H1 (cell line): Measurements from ENCODE around the gene KLHL28. TPM values are rescaled to one million over a fixed set of nuclear protein-coding genes. Genes with fewer than 3 reads are reported as not detected.

Experiments used
- HDAC2 ChIP-seq, 2 experiments: fragments of 300-600 bp in 1 of 2; sonication (generic) in 1 of 2; IDR thresholded peaks; 2 replicates each; pipeline ENCODE4 v1.6.1; 2011 to 2012; ENCODE audit warnings: low read depth in 2 of 2, low read length in 2 of 2, mild to moderate bottlenecking in 2 of 2, moderate library complexity in 2 of 2, borderline replicate concordance in 1 of 2, inconsistent platforms in 1 of 2
- KDM4A ChIP-seq: IDR thresholded peaks from one replicate; pipeline ENCODE4 v1.7.1; 2012; ENCODE audit warnings: low read depth, mild to moderate bottlenecking, moderate library complexity, low read length, inconsistent platforms; ENCODE audit not compliant: severe bottlenecking
- NANOG ChIP-seq: IDR thresholded peaks from 2 replicates; pipeline ENCODE4 v1.6.1; 2011; ENCODE audit warnings: low read length, low read depth, mild to moderate bottlenecking, inconsistent platforms; ENCODE audit not compliant: insufficient read depth, poor library complexity, severe bottlenecking
- PHF8 ChIP-seq: fragments of 200-600 bp; sonication (generic); conservative IDR thresholded peaks from 2 replicates; pipeline ENCODE4 v1.7.1; 2012; ENCODE audit warnings: low read depth, mild to moderate bottlenecking, inconsistent platforms, low read length, moderate library complexity
- RBBP5 ChIP-seq: IDR thresholded peaks from 2 replicates; pipeline ENCODE4 v1.7.1; 2012; ENCODE audit warnings: low read depth, mild to moderate bottlenecking, inconsistent platforms, low read length, moderate library complexity, borderline replicate concordance
- TAF1 ChIP-seq: IDR thresholded peaks from 2 replicates; pipeline ENCODE4 v1.6.1; 2011; ENCODE audit warnings: mild to moderate bottlenecking, low read depth, low read length
- polyA plus RNA-seq, 7 experiments: library from polyadenylated mRNA; depleted of rRNA in 3 of 7; stranded (reverse) in 5 of 7; unstranded in 2 of 7; fragments of >200 nt in 5 of 7; fragments of 200-250 nt in 2 of 7; gene quantifications; 1 replicate in 5 of 7; 2 replicates in 1 of 7; 4 replicates in 1 of 7; pipeline versions ENCODE4 v1.2.1 to v1.2.3, GENCODE V29; 2011 to 2013; ENCODE audit warnings: missing spikeins in 2 of 7, mixed read lengths in 2 of 7
- total RNA-seq: library from RNA; stranded (reverse); fragmentation: NEBNext Ultra II Directional; extraction: Animal tissue kit (Norgen Biotek cat#: 25700); gene quantifications from 2 replicates; pipeline ENCODE4 v1.2.1, GENCODE V29; 2021

KLHL28 gene
- total and polyA plus RNA-seq, 2 of the 8 experiments (the other 6 are each of a cell fraction or from before 2014, with no cell fraction given) = 3.3 to 10.5 TPM

GRCh38 chr14:44897041-44897844, 64.5 kb downstream of the KLHL28 start (continued):
- TF ChIP-seq PHF8 (peak; percentile 83), HDAC2 (IDR thresholded peaks at IDR 0.05; ENCODE audit: borderline replicate concordance in 1 of 2, low read depth in 2 of 2, low read length in 2 of 2) (peak in 1 of 2 experiments; percentile 77; a peak in 1 of 4 replicates), NANOG (no peak), RBBP5 (0 out of 2 replicates have a peak, but pooled peaks have one; percentile 50), KDM4A (peak; percentile 88), TAF1 (peak; percentile 57; the same call in 1 of the 2 replicates)
